ENCODE measurements around the gene AGPS.
"Not testable (repeated sequence)": the region's sequence is repeated elsewhere in the genome, so short reads cannot be mapped to it uniquely, and the experiment has no call there.

Gene AGPS

GRCh38 chr2:177478029-177478428 is 85.5 kb downstream of the AGPS start:
- no peak for TF ChIP-seq Cebpa-rat (IDR thresholded peaks at IDR 0.05)
- H3K4me1 ChIP-seq: no peaks in the 10 kb centered on the region
- H3K9me3 ChIP-seq: no peaks in the 10 kb centered on the region
- no peaks in the 10 kb centered on the region for H4K20me1 ChIP-seq
- no peak overlapping the region for H3K9ac ChIP-seq
- no peak overlapping the region for H3K27ac ChIP-seq
- H3K36me3 ChIP-seq: peaks cover 4% of the 10 kb centered on the region; the same call in 1 of the 2 replicates
- H3K4me3 ChIP-seq: no peak overlapping the region
- no peaks in the 10 kb centered on the region for H3K27me3 ChIP-seq
- no peak overlapping the region for H3K4me2 ChIP-seq

DNA sequence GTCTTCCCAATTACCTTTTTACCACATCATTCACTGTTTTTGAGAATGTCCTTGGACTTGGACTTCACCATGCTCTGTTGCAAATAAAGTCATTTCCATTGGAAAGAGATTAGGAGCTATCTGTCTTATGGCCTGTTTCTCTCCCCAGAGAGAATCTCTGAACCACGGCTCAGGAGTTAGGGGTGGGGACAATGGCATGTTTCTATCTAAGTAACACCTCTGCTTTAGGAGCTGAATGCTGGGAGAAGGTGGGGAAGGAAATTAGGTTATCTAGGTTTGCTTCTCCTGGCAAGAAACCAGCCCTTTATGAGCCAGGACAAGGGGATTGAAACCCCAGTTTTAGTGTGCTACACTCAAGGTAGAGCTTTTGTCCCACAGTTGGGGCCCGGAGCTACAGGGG is 86.3 kb downstream of the AGPS start:
- Histone ChIP-seq H3K36me3 (peaks cover 4% of the 10 kb centered on the region; the same call in 1 of the 2 replicates), H3K9me3 (no peaks in the 10 kb centered on the region)

GRCh38 chr2:177482195-177482594 is 89.6 kb downstream of the AGPS start:
- Histone ChIP-seq H3K36me3 (peaks cover 10% of the 10 kb centered on the region; the same call in 1 of the 2 replicates), H3K4me1 (no peaks in the 10 kb centered on the region), H3K9me3 (no peaks in the 10 kb centered on the region), H4K20me1 (no peaks in the 10 kb centered on the region), H3K27me3 (no peaks in the 10 kb centered on the region), H3K4me3 (no peak overlapping the region), H3K27ac (no peak overlapping the region), H3K4me2 (no peak overlapping the region), H3K9ac (no peak overlapping the region)
- TF ChIP-seq Cebpa-rat (IDR thresholded peaks at IDR 0.05): no peak

More for the DNA sequence above, 86.3 kb downstream of the AGPS start:
- Histone ChIP-seq H3K27me3 (no peaks in the 10 kb centered on the region), H3K4me3 (no peak overlapping the region), H3K27ac (no peak overlapping the region), H4K20me1 (no peaks in the 10 kb centered on the region), H3K4me1 (no peaks in the 10 kb centered on the region), H3K4me2 (no peak overlapping the region), H3K9ac (no peak overlapping the region)
- TF ChIP-seq Cebpa-rat (IDR thresholded peaks at IDR 0.05): no peak

DNA sequence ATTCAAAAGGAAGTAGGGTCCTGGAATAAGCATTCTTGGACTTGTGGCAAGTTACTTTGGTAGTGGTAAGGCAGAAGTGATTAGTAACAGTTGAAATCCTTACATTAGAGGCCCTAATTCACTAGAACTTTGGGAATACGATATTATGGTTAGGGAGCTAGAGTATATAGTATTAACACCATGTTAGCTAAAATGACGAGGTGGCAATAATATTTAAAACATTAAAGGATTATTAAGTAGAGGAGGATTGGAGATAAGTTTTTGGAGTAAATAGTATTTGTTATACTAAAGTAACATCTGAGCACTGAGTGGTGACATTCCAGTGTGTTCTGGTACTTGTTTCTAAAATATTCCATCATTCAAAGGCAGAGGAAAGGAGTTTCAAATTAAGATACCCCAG is 91.0 kb downstream of the AGPS start:
- Histone ChIP-seq H3K9me3 (no peaks in the 10 kb centered on the region), H3K4me1 (no peaks in the 10 kb centered on the region), H3K27ac (no peak overlapping the region), H3K27me3 (no peaks in the 10 kb centered on the region), H3K36me3 (peaks cover 10% of the 10 kb centered on the region; the same call in 1 of the 2 replicates), H4K20me1 (no peaks in the 10 kb centered on the region), H3K9ac (no peak overlapping the region), H3K4me2 (no peak overlapping the region), H3K4me3 (no peak overlapping the region)
- TF ChIP-seq Cebpa-rat (IDR thresholded peaks at IDR 0.05): no peak

GRCh38 chr2:177484180-177484795 is 91.7 kb downstream of the AGPS start:
- H3K4me1 ChIP-seq: no peaks in the 10 kb centered on the region
- no peak for TF ChIP-seq Cebpa-rat (IDR thresholded peaks at IDR 0.05)
- H3K9ac ChIP-seq: no peak overlapping the region
- no peaks in the 10 kb centered on the region for H3K27me3 ChIP-seq
- H3K36me3 ChIP-seq: 0 out of 2 replicates have a peak, but pooled peaks cover 6% of the 10 kb centered on the region
- no peaks in the 10 kb centered on the region for H4K20me1 ChIP-seq
- no peaks in the 10 kb centered on the region for H3K9me3 ChIP-seq
- no peak overlapping the region for H3K27ac ChIP-seq
- no peak overlapping the region for H3K4me3 ChIP-seq
- no peak overlapping the region for H3K4me2 ChIP-seq

- not testable (repeated sequence) for H4K20me1 ChIP-seq, H3K27me3 ChIP-seq, H3K4me1 ChIP-seq, H3K27ac ChIP-seq, H3K4me3 ChIP-seq, H3K36me3 ChIP-seq, H3K4me2 ChIP-seq, H3K9ac ChIP-seq, H3K9me3 ChIP-seq
These were observed 93.1 kb downstream of the AGPS start for GRCh38 chr2:177485657-177486056.

- H3K27me3 ChIP-seq: no peaks in the 10 kb centered on the region
- no peak overlapping the region for H3K9ac ChIP-seq
- no peak overlapping the region for H3K4me2 ChIP-seq
- H3K4me1 ChIP-seq: no peaks in the 10 kb centered on the region
- no peaks in the 10 kb centered on the region for H4K20me1 ChIP-seq
- TF ChIP-seq Cebpa-rat (IDR thresholded peaks at IDR 0.05): no peak
- H3K9me3 ChIP-seq: no peaks in the 10 kb centered on the region
- no peak overlapping the region for H3K27ac ChIP-seq
- H3K36me3 ChIP-seq: 0 out of 2 replicates have a peak, but pooled peaks cover 9% of the 10 kb centered on the region
- no peak overlapping the region for H3K4me3 ChIP-seq
These were observed 97.2 kb downstream of the AGPS start for GRCh38 chr2:177489719-177490301.

GRCh38 chr2:177495945-177496344 is 103.4 kb downstream of the AGPS start:
- Histone ChIP-seq H3K4me1 (no peaks in the 10 kb centered on the region), H3K27me3 (no peaks in the 10 kb centered on the region), H3K27ac (no peak overlapping the region), H3K4me2 (no peak overlapping the region), H4K20me1 (no peaks in the 10 kb centered on the region), H3K4me3 (no peak overlapping the region), H3K36me3 (0 out of 2 replicates have a peak, but pooled peaks cover 9% of the 10 kb centered on the region), H3K9ac (no peak overlapping the region), H3K9me3 (no peaks in the 10 kb centered on the region)
- TF ChIP-seq Cebpa-rat (IDR thresholded peaks at IDR 0.05): no peak

GRCh38 chr2:177496921-177497320 is 104.3 kb downstream of the AGPS start:
- Histone ChIP-seq H3K27ac (no peak overlapping the region), H3K4me1 (no peaks in the 10 kb centered on the region), H3K4me3 (no peak overlapping the region), H3K36me3 (0 out of 2 replicates have a peak, but pooled peaks cover 9% of the 10 kb centered on the region), H4K20me1 (no peaks in the 10 kb centered on the region), H3K4me2 (no peak overlapping the region), H3K9ac (no peak overlapping the region), H3K9me3 (no peaks in the 10 kb centered on the region), H3K27me3 (no peaks in the 10 kb centered on the region)
- TF ChIP-seq Cebpa-rat (IDR thresholded peaks at IDR 0.05): no peak

- H3K27me3 ChIP-seq: no peaks in the 10 kb centered on the region
- no peaks in the 10 kb centered on the region for H3K4me1 ChIP-seq
- H3K9ac ChIP-seq: no peak overlapping the region
- no peak overlapping the region for H3K4me3 ChIP-seq
- no peaks in the 10 kb centered on the region for H3K9me3 ChIP-seq
- H3K36me3 ChIP-seq: no peaks in the 10 kb centered on the region
- no peaks in the 10 kb centered on the region for H4K20me1 ChIP-seq
- H3K4me2 ChIP-seq: no peak overlapping the region
- TF ChIP-seq Cebpa-rat (IDR thresholded peaks at IDR 0.05): no peak
- H3K27ac ChIP-seq: no peak overlapping the region
These were observed 108.6 kb downstream of the AGPS start for GRCh38 chr2:177501186-177501585.
